Measurements from ENCODE around the gene VRK1. TPM values are rescaled to one million over a fixed set of nuclear protein-coding genes. Genes with fewer than 3 reads are reported as not detected.

The VRK1 gene
- total and polyA plus RNA-seq, 2 of the 8 experiments (the other 6 are each of a cell fraction or from before 2014, with no cell fraction given): 24.2 to 64.8 TPM

- Histone ChIP-seq H3K18ac (ENCODE audit: extremely low read depth, low read length) (no peak overlapping the region), H3K9me3 (ENCODE audit: insufficient read depth in 2 of 2, low read depth in 1 of 2, low read length in 1 of 2) (no peaks in the 10 kb centered on the region), H3K14ac (ENCODE audit: insufficient read length) (no peak overlapping the region), H2BK15ac (ENCODE audit: low read length) (no peak overlapping the region), H3K4me1 (replicated peaks in 1 of 4; ENCODE audit: control insufficient read depth in 3 of 4, insufficient read depth in 4 of 4, low read length in 3 of 4) (peaks cover 0 to 7% (median 2%) of the 10 kb centered on the region in 4 experiments; a peak in 3 of 7 replicates), H3K27ac (ENCODE audit: low read depth, low read length) (no peak overlapping the region), H3K36me3 (ENCODE audit: control insufficient read depth in 2 of 4, insufficient read depth in 4 of 4, low read length in 3 of 4) (no peaks in the 10 kb centered on the region), H4K5ac (ENCODE audit: insufficient read length, low read depth, low read length) (no peak overlapping the region), H3K4me2 (ENCODE audit: insufficient read depth in 1 of 2, low read depth in 2 of 2, low read length in 2 of 2) (no peak overlapping the region), H2BK5ac (ENCODE audit: low read depth, low read length) (no peak overlapping the region), H3K4ac (replicated peaks; ENCODE audit: insufficient read length, low read depth, low read length) (no peak overlapping the region), H3K79me1 (ENCODE audit: low read depth, low read length) (no peaks in the 10 kb centered on the region), H2BK20ac (ENCODE audit: low read length) (no peak overlapping the region), H2AK5ac (ENCODE audit: low read depth, low read length) (no peak overlapping the region), H3K27me3 (replicated peaks in 1 of 4; ENCODE audit: control insufficient read depth in 3 of 4, extremely low read depth in 1 of 4, insufficient read depth in 3 of 4, low read length in 3 of 4) (no peaks in the 10 kb centered on the region), H3K4me3 (ENCODE audit: extremely low read depth in 1 of 4, insufficient read depth in 2 of 4, low read depth in 3 of 4, low read length in 4 of 4) (no peak overlapping the region), H3K23me2 (ENCODE audit: low read depth, low read length) (peaks cover 8% of the 10 kb centered on the region; the same call in 1 of the 2 replicates), H4K91ac (replicated peaks; ENCODE audit: insufficient read length, low read length) (no peak overlapping the region), H4K8ac (ENCODE audit: extremely low read depth, insufficient read depth, low read length) (no peak overlapping the region), H3K9ac (replicated peaks in 1 of 4; ENCODE audit: extremely low read depth in 1 of 4, low read depth in 3 of 4, low read length in 3 of 4) (no peak overlapping the region), H4K20me1 (replicated peaks in 1 of 2; ENCODE audit: control insufficient read depth in 1 of 2, insufficient read depth in 2 of 2, low read length in 2 of 2) (no peaks in the 10 kb centered on the region), H2AFZ (ENCODE audit: low read length) (no peak overlapping the region), H2BK12ac (ENCODE audit: low read depth, low read length) (no peak overlapping the region), H2BK120ac (replicated peaks; ENCODE audit: low read depth, low read length) (no peak overlapping the region), H3K23ac (ENCODE audit: insufficient read length) (no peak overlapping the region), H3K79me2 (ENCODE audit: control insufficient read depth in 1 of 2, insufficient read depth in 2 of 2, low read length in 2 of 2) (no peaks in the 10 kb centered on the region), H3K56ac (replicated peaks; ENCODE audit: insufficient read length, low read depth, low read length) (no peak overlapping the region)
- 93% methylated on average over 10 of the region's 10 CpGs; no CpG with 5 or more reads in 1 of the 2 experiments for WGBS, 2 experiments (ENCODE audit: extremely low coverage in 1 of 2, insufficient coverage in 1 of 2, insufficient read length in 1 of 2, insufficient replicate concordance in 2 of 2, low coverage in 1 of 2, low lambda C conversion rate in 2 of 2, missing lambda C conversion rate in 1 of 2)
- CTCF ChIA-PET (ENCODE audit: partially characterized antibody): interaction anchor here (0.7 kb wide), 1 partner anchor 407 kb away, joined by 3 read pairs; no protein-coding TSS in a partner anchor
- DNase-seq (ENCODE audit: low read depth in 1 of 2, low spot score in 2 of 2): no peak
- no peak for FAIRE-seq
- TF ChIP-seq SP1 (IDR thresholded peaks at IDR 0.05; ENCODE audit: low read depth, low read length): no peak
- no peak for TF ChIP-seq MAFK (IDR thresholded peaks at IDR 0.05; ENCODE audit: low read depth, low read length)
- TF ChIP-seq PHF8 (conservative IDR thresholded peaks at IDR 0.05; ENCODE audit: low read depth, low read length): no peak
- TF ChIP-seq SRF (IDR thresholded peaks at IDR 0.05; ENCODE audit: low read depth, low read length): no peak
- TF ChIP-seq RFX5 (IDR thresholded peaks at IDR 0.05; ENCODE audit: borderline replicate concordance, low read depth, low read length): no peak
- TF ChIP-seq KDM1A (IDR thresholded peaks at IDR 0.05; ENCODE audit: borderline replicate concordance, low read length): no peak
- no peak for TF ChIP-seq ASH2L (IDR thresholded peaks at IDR 0.05; ENCODE audit: low read length)
- no peak for TF ChIP-seq CBX8 (IDR thresholded peaks at IDR 0.05; ENCODE audit: borderline replicate concordance, low read depth, low read length)
- POLR2A ChIA-PET (ENCODE audit: partially characterized antibody): no interaction called here
Measured at GRCh38 chr14:96929950-96930349, 132.8 kb downstream of the VRK1 start.

Data from H1 (cell line).